H1 (cell line): Measurements from ENCODE around the gene HDAC11. TPM values are rescaled to one million over a fixed set of nuclear protein-coding genes. Genes with fewer than 3 reads are reported as not detected.

Source experiments
- JUND ChIP-seq: IDR thresholded peaks from 2 replicates; pipeline ENCODE4 v1.6.1; 2011; ENCODE audit warnings: mild to moderate bottlenecking, improper control_type of control experiment, low read length
- polyA plus RNA-seq, 7 experiments: library from polyadenylated mRNA; depleted of rRNA in 3 of 7; stranded (reverse) in 5 of 7; unstranded in 2 of 7; fragments of >200 nt in 5 of 7; fragments of 200-250 nt in 2 of 7; gene quantifications; 1 replicate in 5 of 7; 2 replicates in 1 of 7; 4 replicates in 1 of 7; pipeline versions ENCODE4 v1.2.1 to v1.2.3, GENCODE V29; 2011 to 2013; ENCODE audit warnings: missing spikeins in 2 of 7, mixed read lengths in 2 of 7
- total RNA-seq: library from RNA; stranded (reverse); fragmentation: NEBNext Ultra II Directional; extraction: Animal tissue kit (Norgen Biotek cat#: 25700); gene quantifications from 2 replicates; pipeline ENCODE4 v1.2.1, GENCODE V29; 2021

The HDAC11 gene
- total and polyA plus RNA-seq, 2 of the 8 experiments (the other 6 are each of a cell fraction or from before 2014, with no cell fraction given): 6.8 to 7.4 TPM

DNA sequence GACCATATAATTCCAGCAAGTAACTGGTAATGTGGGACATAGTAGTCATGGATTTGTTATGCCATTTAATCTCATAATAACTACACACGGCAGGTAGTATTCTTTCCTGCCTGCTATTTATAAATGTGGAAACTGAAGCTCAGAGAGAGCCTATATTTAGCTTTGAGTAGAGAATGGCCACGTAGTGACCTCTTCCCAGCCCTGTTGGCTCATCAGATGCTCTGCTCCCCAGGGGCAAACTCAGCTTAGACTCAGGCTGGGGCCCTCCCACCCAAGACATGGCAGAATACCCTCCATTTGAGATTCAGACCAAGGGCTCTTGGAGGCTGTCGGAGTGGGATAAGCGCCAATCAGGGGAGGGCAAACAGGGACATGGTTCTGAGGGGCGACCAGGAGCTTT lies 17.3 kb upstream of the HDAC11 start (continued):
- TF ChIP-seq JUND: no peak
- TF ChIP-seq, all 59 proteins: peak for 0
